Thyroid gland (tissue), 4 donors: ENCODE results near the gene TSFM. TPM values are rescaled to one million over a fixed set of nuclear protein-coding genes. Genes with fewer than 3 reads are reported as not detected.

ENCODE experiments used
- DNase-seq, 2 donors: peaks; one replicate each; pipeline ENCODE4 v3.0.0-alpha.2; 2019
- H3K27ac ChIP-seq, 3 donors: fragments of 200-600 bp; sonication (generic); 1 replicate in 2 of 3; 2 replicates in 1 of 3; pipeline ENCODE4 v1.5.1; 2016 to 2019; ENCODE audit warnings: mild to moderate bottlenecking in 1 of 3, moderate library complexity in 1 of 3
- H3K27me3 ChIP-seq: fragments of 200-600 bp; sonication (generic); one replicate; pipeline ENCODE4 v1.5.1; 2019
- H3K36me3 ChIP-seq, 2 donors: fragments of 200-600 bp; sonication (generic); one replicate each; pipeline ENCODE4 v1.5.1; 2016 to 2019
- H3K4me1 ChIP-seq, 2 donors: fragments of 200-600 bp; sonication (generic); one replicate each; pipeline ENCODE4 v1.5.1; 2017 to 2019
- H3K4me3 ChIP-seq, 3 donors: fragments of 200-600 bp; sonication (generic); replicated peaks in 1 of 3; 1 replicate in 2 of 3; 2 replicates in 1 of 3; pipeline ENCODE4 v1.5.1; 2016; ENCODE audit warnings: mild to moderate bottlenecking in 1 of 3
- H3K9me3 ChIP-seq: fragments of 200-600 bp; sonication (generic); one replicate; pipeline ENCODE4 v1.5.1; 2017
- CTCF ChIP-seq, 6 experiments: fragments of 200-600 bp in 3 of 6; fragments of 450-650 bp in 3 of 6; sonication (generic) in 3 of 6; IDR thresholded peaks; one replicate each; pipeline ENCODE4 v1.5.1; 2016 to 2019; ENCODE audit warnings: antibody characterized with exemption in 6 of 6, mild to moderate bottlenecking in 2 of 6, inconsistent platforms in 1 of 6, moderate library complexity in 1 of 6
- POLR2A ChIP-seq, 2 donors: fragments of 450-650 bp; IDR thresholded peaks; one replicate each; pipeline ENCODE4 v1.6.1; 2017; ENCODE audit warnings: antibody characterized with exemption in 2 of 2, mild to moderate bottlenecking in 2 of 2, moderate library complexity in 1 of 2
- WGBS, 2 donors: methylation state at CpG; one replicate each; pipeline ENCODE4 v1.1.5; 2017; 5-methylcytosine and 5-hydroxymethylcytosine counted together
- intact Hi-C: fragments of 100-400 bp; cut with DNase I; formaldehyde crosslinking; loops from one replicate; pipeline ENCODE4 v1.15.1; 2023
- total RNA-seq, 4 donors: library from RNA; depleted of rRNA; stranded (reverse); fragments of >200 nt; gene quantifications; one replicate each; pipeline ENCODE4 v1.2.3, GENCODE V29; 2016

TSFM gene
- total RNA-seq, 4 donors from 2014 or later, result 19.4 to 32.0 (median 25.5) TPM

GRCh38 chr12:57821474-57822214 lies 39.1 kb downstream of the TSFM start:
- intact Hi-C loops, result no loop called here
- Histone ChIP-seq H3K4me1 (peaks cover 10 to 13% of the 10 kb centered on the region in 2 donors), H3K27me3 (no peaks in the 10 kb centered on the region), H3K36me3 (peaks cover 58 to 67% of the 10 kb centered on the region in 2 donors), H3K4me3 (no peak overlapping the region), H3K27ac (no peak overlapping the region), H3K9me3 (no peaks in the 10 kb centered on the region)
- TF ChIP-seq POLR2A (IDR thresholded peaks at IDR 0.05) (no peak), CTCF (IDR thresholded peaks at IDR 0.05) (no peak)
- WGBS, 2 donors, result 84 to 86% methylated on average over 10 of the region's 10 CpGs
- no peak for DNase-seq

DNA sequence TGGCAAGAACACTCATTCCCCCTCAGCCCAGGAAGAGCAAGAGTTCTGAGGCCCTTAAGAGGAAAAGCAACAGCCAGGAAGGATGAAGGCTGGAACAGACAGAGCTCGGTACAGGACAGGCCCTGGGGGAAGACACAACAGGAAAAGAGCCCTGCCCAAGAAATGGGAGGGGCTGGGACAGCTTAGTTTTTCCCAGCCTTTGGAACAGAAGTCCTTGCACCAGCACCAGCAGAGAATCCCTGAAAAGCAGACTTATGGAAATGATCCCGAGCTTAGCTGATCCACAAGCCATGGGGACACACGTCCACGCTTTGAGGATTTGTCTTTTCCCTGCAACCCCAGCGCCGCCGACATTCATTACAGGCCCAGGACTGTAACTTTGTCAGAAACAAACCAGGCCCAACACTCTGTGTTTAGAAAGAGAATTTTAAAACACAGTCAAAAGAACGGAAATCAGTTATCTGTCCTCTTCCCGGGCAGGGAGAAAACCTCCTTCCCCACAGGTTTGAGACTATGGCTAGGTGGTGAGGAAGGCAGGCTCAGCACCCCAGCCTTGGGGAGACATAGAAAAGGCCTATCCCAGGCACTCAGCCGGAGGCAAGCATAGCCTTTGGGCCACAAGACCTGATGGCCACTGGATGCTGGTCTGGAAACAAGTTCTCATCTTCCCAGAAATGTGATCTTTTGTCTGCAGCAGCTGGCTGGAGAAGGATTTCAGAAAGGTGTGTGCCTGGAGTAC lies 40.0 kb downstream of the TSFM start:
- TF ChIP-seq POLR2A (IDR thresholded peaks at IDR 0.05), result no peak
- no peak for TF ChIP-seq CTCF (IDR thresholded peaks at IDR 0.05)
- Histone ChIP-seq H3K4me3 (no peak overlapping the region), H3K9me3 (no peaks in the 10 kb centered on the region), H3K27me3 (no peaks in the 10 kb centered on the region), H3K36me3 (peaks cover 67 to 77% of the 10 kb centered on the region in 2 donors), H3K27ac (peak overlapping the region in 1 of 3 donors; percentile 4), H3K4me1 (peaks cover 2 to 4% of the 10 kb centered on the region in 2 donors)
- intact Hi-C loops, result no loop called here
- DNase-seq, result no peak
- whole genome bisulfite sequencing, 2 donors, result 80 to 89% methylated on average over 9 to 10 of the region's 10 CpGs

- Histone ChIP-seq H3K4me1 (no peaks in the 10 kb centered on the region), H3K36me3 (peaks cover 75 to 84% of the 10 kb centered on the region in 2 donors), H3K27ac (peak overlapping the region in 1 of 3 donors; percentile 4), H3K4me3 (no peak overlapping the region), H3K9me3 (no peaks in the 10 kb centered on the region), H3K27me3 (no peaks in the 10 kb centered on the region)
- DNase-seq, result no peak
- intact Hi-C loops, result no loop called here
- no peak for TF ChIP-seq CTCF (IDR thresholded peaks at IDR 0.05)
- no peak for TF ChIP-seq POLR2A (IDR thresholded peaks at IDR 0.05)
- WGBS, 2 donors, result 88% methylated on average over 17 of the region's 17 CpGs
Measured at GRCh38 chr12:57823131-57823907, 40.7 kb downstream of the TSFM start.

- no peak for DNase-seq
- peaks cover 0 to 3% of the 10 kb centered on the region in 2 donors for H3K4me1 ChIP-seq
- H3K36me3 ChIP-seq, result peaks cover 82 to 90% of the 10 kb centered on the region in 2 donors
- no peaks in the 10 kb centered on the region for H3K9me3 ChIP-seq
- TF ChIP-seq CTCF (IDR thresholded peaks at IDR 0.05), result no peak
- no peak for TF ChIP-seq POLR2A (IDR thresholded peaks at IDR 0.05)
- no peak overlapping the region for H3K4me3 ChIP-seq
- intact Hi-C loops, result no loop called here
- H3K27ac ChIP-seq, result peak overlapping the region in 1 of 3 donors; percentile 4
- H3K27me3 ChIP-seq, result no peaks in the 10 kb centered on the region
- 86 to 93% methylated on average over 10 to 18 of the region's 18 CpGs for WGBS, 2 donors
Measured at GRCh38 chr12:57823908-57824640, 41.5 kb downstream of the TSFM start.
